H1 (cell line): ENCODE results near the gene PRLH. TPM values are rescaled to one million over a fixed set of nuclear protein-coding genes. Genes with fewer than 3 reads are reported as not detected.

Experiments used
- CTCF ChIA-PET: fragments of 300-600 bp; sonication (Branson Sonifier 250); formaldehyde crosslinking; loops from one replicate; lab custom pipeline; 2021; ENCODE audit not compliant: partially characterized antibody; lab: Charles Lee
- POLR2A ChIA-PET: fragments of 300-600 bp; sonication (Branson Sonifier 250); formaldehyde crosslinking; loops from one replicate; lab custom pipeline; 2021; ENCODE audit warnings: inconsistent platforms; ENCODE audit not compliant: partially characterized antibody; lab: Charles Lee
- DNase-seq, 2 experiments: peaks; one replicate each; pipeline versions ENCODE4 v3.0.0 to v3.0.0-alpha.2; 2010 to 2022; ENCODE audit warnings: low spot score in 2 of 2, low read depth in 1 of 2, mixed read lengths in 1 of 2
- FAIRE-seq: peaks from 2 replicates; lab custom pipeline; 2011; peaks lifted over from hg19 to GRCh38; lab: Jason Lieb, UNC
- H2AFZ ChIP-seq: 2 replicates; pipeline ENCODE4 v1.8.1; 2012; ENCODE audit warnings: low read length, inconsistent platforms
- H2AK5ac ChIP-seq: 2 replicates; pipeline ENCODE4 v1.6.1; 2013; ENCODE audit warnings: low read depth, low read length
- H2BK120ac ChIP-seq: replicated peaks from 2 replicates; pipeline ENCODE3; 2013; ENCODE audit warnings: low read depth, low read length, inconsistent platforms
- H2BK12ac ChIP-seq: 2 replicates; pipeline ENCODE4 v1.6.1; 2013; ENCODE audit warnings: low read depth, low read length
- H2BK15ac ChIP-seq: 2 replicates; pipeline ENCODE4 v1.6.1; 2013; ENCODE audit warnings: low read length
- H2BK20ac ChIP-seq: 2 replicates; pipeline ENCODE4 v1.6.1; 2013; ENCODE audit warnings: low read length
- H2BK5ac ChIP-seq: 2 replicates; pipeline ENCODE4 v1.6.1; 2013; ENCODE audit warnings: low read depth, low read length
- H3K14ac ChIP-seq: 2 replicates; pipeline ENCODE4 v1.6.1; 2013; ENCODE audit warnings: inconsistent platforms; ENCODE audit not compliant: insufficient read length
- H3K18ac ChIP-seq: 2 replicates; pipeline ENCODE4 v1.6.1; 2013; ENCODE audit warnings: low read length; ENCODE audit errors: extremely low read depth
- H3K23ac ChIP-seq: 2 replicates; pipeline ENCODE4 v1.6.1; 2013; ENCODE audit warnings: inconsistent platforms; ENCODE audit not compliant: insufficient read length
- H3K23me2 ChIP-seq: 2 replicates; pipeline ENCODE4 v1.6.1; 2013; ENCODE audit warnings: low read depth, low read length
- H3K27ac ChIP-seq: 2 replicates; pipeline ENCODE4 v1.6.1; 2011; ENCODE audit warnings: low read depth, low read length, inconsistent platforms
- H3K27me3 ChIP-seq, 4 experiments: replicated peaks in 1 of 4; 1 replicate in 1 of 4; 2 replicates in 3 of 4; pipeline versions ENCODE4 v1.6.1 to v1.8.1; 2011 to 2013; ENCODE audit warnings: low read length in 3 of 4, mild to moderate bottlenecking in 3 of 4, inconsistent platforms in 2 of 4, mixed read lengths in 2 of 4, moderate library complexity in 1 of 4; ENCODE audit not compliant: control insufficient read depth in 3 of 4, insufficient read depth in 3 of 4; ENCODE audit errors: extremely low read depth in 1 of 4
- H3K36me3 ChIP-seq, 4 experiments: 2 replicates each; pipeline versions ENCODE4 v1.6.1 to v1.8.1; 2011 to 2013; ENCODE audit warnings: mild to moderate bottlenecking in 4 of 4, low read length in 3 of 4, moderate library complexity in 2 of 4, control low read depth in 1 of 4, inconsistent platforms in 1 of 4; ENCODE audit not compliant: insufficient read depth in 4 of 4, control insufficient read depth in 2 of 4
- H3K4ac ChIP-seq: replicated peaks from 2 replicates; pipeline ENCODE3; 2013; ENCODE audit warnings: low read length, low read depth, mixed read lengths, inconsistent platforms; ENCODE audit not compliant: insufficient read length
- H3K4me1 ChIP-seq, 4 experiments: replicated peaks in 1 of 4; 1 replicate in 1 of 4; 2 replicates in 3 of 4; pipeline versions ENCODE4 v1.6.1 to v1.8.1; 2011 to 2013; ENCODE audit warnings: low read length in 3 of 4, inconsistent platforms in 2 of 4, mixed read lengths in 1 of 4; ENCODE audit not compliant: insufficient read depth in 4 of 4, control insufficient read depth in 3 of 4
- H3K4me2 ChIP-seq, 2 experiments: 2 replicates each; pipeline versions ENCODE4 v1.6.1 to v1.8.1; 2011 to 2013; ENCODE audit warnings: low read depth in 2 of 2, low read length in 2 of 2, control low read depth in 1 of 2, inconsistent platforms in 1 of 2, mild to moderate bottlenecking in 1 of 2; ENCODE audit not compliant: insufficient read depth in 1 of 2
- H3K4me3 ChIP-seq, 4 experiments: fragments of 200-600, 300-600 bp in 1 of 4; sonication (generic), shearing (Covaris generic), sonication (Bioruptor Twin) in 1 of 4; 2 replicates each; pipeline versions ENCODE4 v1.5.1 to v1.8.1; 2011 to 2016; ENCODE audit warnings: low read length in 4 of 4, low read depth in 3 of 4, control low read depth in 2 of 4, inconsistent platforms in 2 of 4, mild to moderate bottlenecking in 2 of 4, mixed read lengths in 1 of 4, moderate library complexity in 1 of 4; ENCODE audit not compliant: insufficient read depth in 2 of 4; ENCODE audit errors: extremely low read depth in 1 of 4
- H3K56ac ChIP-seq: replicated peaks from 2 replicates; pipeline ENCODE3; 2013; ENCODE audit warnings: low read depth, mild to moderate bottlenecking, mixed read lengths, low read length, inconsistent platforms; ENCODE audit not compliant: insufficient read length
- H3K79me1 ChIP-seq: 2 replicates; pipeline ENCODE4 v1.6.1; 2013; ENCODE audit warnings: low read depth, low read length, control low read depth
- H3K79me2 ChIP-seq, 2 experiments: 2 replicates each; pipeline versions ENCODE4 v1.6.1 to v1.8.1; 2012 to 2013; ENCODE audit warnings: low read length in 2 of 2, mild to moderate bottlenecking in 2 of 2, inconsistent platforms in 1 of 2; ENCODE audit not compliant: insufficient read depth in 2 of 2, control insufficient read depth in 1 of 2
- H3K9ac ChIP-seq, 4 experiments: replicated peaks in 1 of 4; 1 replicate in 1 of 4; 2 replicates in 3 of 4; pipeline versions ENCODE4 v1.6.1 to v1.8.1; 2011 to 2013; ENCODE audit warnings: low read depth in 3 of 4, low read length in 3 of 4, control low read depth in 2 of 4, mild to moderate bottlenecking in 2 of 4, moderate library complexity in 2 of 4, inconsistent platforms in 1 of 4; ENCODE audit errors: extremely low read depth in 1 of 4
- H3K9me3 ChIP-seq, 2 experiments: 2 replicates each; pipeline versions ENCODE4 v1.6.1 to v1.8.1; 2012 to 2013; ENCODE audit warnings: mild to moderate bottlenecking in 2 of 2, moderate library complexity in 2 of 2, control low read depth in 1 of 2, inconsistent platforms in 1 of 2, low read depth in 1 of 2, low read length in 1 of 2, mixed read lengths in 1 of 2; ENCODE audit not compliant: insufficient read depth in 2 of 2
- H4K20me1 ChIP-seq, 2 experiments: replicated peaks in 1 of 2; 2 replicates each; pipeline versions ENCODE3 to v1.8.1; 2011 to 2013; ENCODE audit warnings: inconsistent platforms in 2 of 2, low read length in 2 of 2, mild to moderate bottlenecking in 1 of 2; ENCODE audit not compliant: insufficient read depth in 2 of 2, control insufficient read depth in 1 of 2
- H4K5ac ChIP-seq: 2 replicates; pipeline ENCODE4 v1.6.1; 2013; ENCODE audit warnings: low read length, low read depth, mixed read lengths, inconsistent platforms; ENCODE audit not compliant: insufficient read length
- H4K8ac ChIP-seq: 2 replicates; pipeline ENCODE4 v1.8.0; 2013; ENCODE audit warnings: mild to moderate bottlenecking, moderate library complexity, low read length, inconsistent platforms; ENCODE audit not compliant: insufficient read depth; ENCODE audit errors: extremely low read depth
- H4K91ac ChIP-seq: replicated peaks from 2 replicates; pipeline ENCODE3; 2013; ENCODE audit warnings: low read length, mixed read lengths, inconsistent platforms; ENCODE audit not compliant: insufficient read length
- ASH2L ChIP-seq: fragments of 200-600, 300-600 bp; sonication (generic); IDR thresholded peaks from one replicate; pipeline ENCODE4 v1.7.1; 2017; ENCODE audit warnings: low read length
- CHD2 ChIP-seq: IDR thresholded peaks from 2 replicates; pipeline ENCODE4 v1.6.1; 2012; ENCODE audit warnings: low read length, improper control_type of control experiment
- GABPA ChIP-seq: IDR thresholded peaks from 2 replicates; pipeline ENCODE4 v1.6.1; 2011; ENCODE audit warnings: mild to moderate bottlenecking, low read length, moderate library complexity, borderline replicate concordance; ENCODE audit not compliant: insufficient read depth
- SUZ12 ChIP-seq: fragments of 200-600 bp; sonication (generic); IDR thresholded peaks from 2 replicates; pipeline ENCODE4 v1.6.1; 2012; ENCODE audit warnings: mild to moderate bottlenecking, inconsistent platforms, low read length, moderate library complexity, mixed read lengths
- WGBS, 2 experiments: shearing (Covaris generic) in 1 of 2; methylation state at CpG; one replicate each; pipeline versions ENCODE4 v1.1.6 to v1.1.7; 2013 to 2015; ENCODE audit warnings: low lambda C conversion rate in 2 of 2, mixed read lengths in 2 of 2, inconsistent platforms in 1 of 2, low coverage in 1 of 2, missing lambda C conversion rate in 1 of 2; ENCODE audit not compliant: insufficient replicate concordance in 2 of 2, insufficient coverage in 1 of 2, insufficient read length in 1 of 2; ENCODE audit errors: extremely low coverage in 1 of 2, missing lambda C conversion rate in 1 of 2; 5-methylcytosine and 5-hydroxymethylcytosine counted together
- polyA plus RNA-seq, 7 experiments: library from polyadenylated mRNA; depleted of rRNA in 3 of 7; stranded (reverse) in 5 of 7; unstranded in 2 of 7; fragments of >200 nt in 5 of 7; fragments of 200-250 nt in 2 of 7; gene quantifications; 1 replicate in 5 of 7; 2 replicates in 1 of 7; 4 replicates in 1 of 7; pipeline versions ENCODE4 v1.2.1 to v1.2.3, GENCODE V29; 2011 to 2013; ENCODE audit warnings: missing spikeins in 2 of 7, mixed read lengths in 2 of 7
- total RNA-seq: library from RNA; stranded (reverse); fragmentation: NEBNext Ultra II Directional; extraction: Animal tissue kit (Norgen Biotek cat#: 25700); gene quantifications from 2 replicates; pipeline ENCODE4 v1.2.1, GENCODE V29; 2021

The PRLH gene
- total and polyA plus RNA-seq, 2 of the 8 experiments (the other 6 are each of a cell fraction or from before 2014, with no cell fraction given) = not detected

DNA sequence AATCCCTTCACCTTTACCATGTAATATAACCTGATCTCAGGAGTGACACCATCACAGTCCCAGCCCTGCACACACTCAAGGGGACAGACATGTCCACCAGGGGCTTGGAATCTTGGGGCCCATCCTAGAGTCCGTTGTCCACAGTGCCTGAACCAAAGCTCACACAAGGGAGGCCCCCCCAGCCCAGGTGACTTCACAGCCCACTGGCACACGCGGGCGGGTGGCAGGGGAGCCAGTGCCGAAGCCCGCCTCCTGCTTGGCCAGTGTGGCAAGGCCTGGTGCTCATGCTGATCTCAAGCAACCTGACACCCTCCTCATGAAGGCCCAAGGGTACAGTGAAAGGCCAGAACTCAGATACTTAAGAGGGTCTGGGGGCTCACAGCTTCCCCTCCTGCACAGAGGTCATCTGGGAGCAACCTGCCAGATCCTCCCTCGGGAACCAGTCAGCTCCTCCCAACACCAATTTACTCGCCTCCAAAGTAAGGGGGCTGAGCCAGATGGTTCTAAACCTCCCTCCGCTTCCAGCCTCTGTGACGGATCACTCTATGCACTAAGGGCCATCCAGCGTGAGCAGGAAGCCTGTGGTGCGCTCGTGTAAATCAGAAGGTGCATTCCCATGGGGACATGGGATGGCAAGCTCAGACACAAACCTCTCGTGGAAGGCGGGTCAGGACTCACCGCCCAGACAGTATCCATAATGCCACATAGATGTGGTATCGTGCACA, 27.4 kb downstream of the PRLH start:
- Histone ChIP-seq H3K18ac (peak overlapping the region; percentile 95), H3K4me3 (peak overlapping the region in 1 of 4 experiments; percentile 24; a peak in 1 of 8 replicates), H3K14ac (peak overlapping the region; percentile 82), H3K27ac (peak overlapping the region; percentile 9; the same call in 1 of the 2 replicates), H4K8ac (peak overlapping the region; percentile 51), H4K20me1 (no peaks in the 10 kb centered on the region), H3K79me2 (peaks cover 4 to 17% of the 10 kb centered on the region in 2 experiments; a peak in 2 of 4 replicates), H3K79me1 (no peaks in the 10 kb centered on the region), H2AK5ac (peak overlapping the region; percentile 98), H2BK5ac (peak overlapping the region; percentile 91), H3K9me3 (no peaks in the 10 kb centered on the region), H3K23me2 (peaks cover 4% of the 10 kb centered on the region), H2BK20ac (peak overlapping the region; percentile 96), H3K23ac (no peak overlapping the region), H3K56ac (peak overlapping the region; percentile 24), H4K91ac (peak overlapping the region; percentile 98), H2BK12ac (peak overlapping the region; percentile 99), H3K4ac (peak overlapping the region; percentile 82), H3K9ac (no peak overlapping the region; a peak in 1 of 7 replicates), H3K36me3 (no peaks in the 10 kb centered on the region), H2AFZ (no peak overlapping the region), H3K4me2 (peak overlapping the region; percentile 32 to 37; a peak in 3 of 4 replicates), H2BK15ac (peak overlapping the region; percentile 77; the same call in 1 of the 2 replicates), H3K4me1 (peaks cover 18 to 54% (median 36%) of the 10 kb centered on the region in 4 experiments), H3K27me3 (no peaks in the 10 kb centered on the region), H2BK120ac (peak overlapping the region; percentile 96), H4K5ac (peak overlapping the region; percentile 79)
- WGBS, 2 experiments = 76% methylated on average over 17 of the region's 17 CpGs; no CpG with 5 or more reads in 1 of the 2 experiments
- FAIRE-seq (no peak), DNase-seq (no peak)
- ChIA-PET POLR2A (interaction anchor here (0.9 to 2.6 kb wide), 7 partner anchors 8 to 96 kb away, joined by 3 to 14 read pairs (median 5); partner anchors contain the start of gene PRLH), CTCF (interaction anchor here (0.6 to 6.9 kb wide), 14 partner anchors 9 to 966 kb away, joined by 3 to 47 read pairs (median 4); no protein-coding TSS in a partner anchor)
- TF ChIP-seq CHD2 (no peak), SUZ12 (no peak), GABPA (no peak), ASH2L (no peak)
